Measurements from ENCODE around the gene SCIN.
"Not testable (repeated sequence)": the region's sequence is repeated elsewhere in the genome, so short reads cannot be mapped to it uniquely, and the experiment has no call there.

Gene SCIN

GRCh38 chr7:12570534-12571461 lies at the start of gene SCIN:
SCIN (plus strand) TSS chr7:12570720; CDS start chr7:12570787, 67 bp downstream.
- peak in 1 of 2 donors; percentile 18 for DNase-seq

- DNase-seq = peak in 1 of 2 donors; percentile 40
These were observed 45.6 kb upstream of the SCIN start for GRCh38 chr7:12524794-12525386.

GRCh38 chr7:12526693-12527092 lies 43.8 kb upstream of the SCIN start:
- not testable (repeated sequence) for DNase-seq

- not testable (repeated sequence) for DNase-seq
These were observed 42.9 kb upstream of the SCIN start for GRCh38 chr7:12527670-12528069.

GRCh38 chr7:12529971-12530710 lies 40.4 kb upstream of the SCIN start:
- no peak for DNase-seq

GRCh38 chr7:12531784-12532183 lies 38.7 kb upstream of the SCIN start:
- no peak for DNase-seq

- DNase-seq = no peak
These were observed 36.5 kb upstream of the SCIN start for GRCh38 chr7:12534046-12534445.

- DNase-seq = no peak
These were observed 30.8 kb upstream of the SCIN start for GRCh38 chr7:12539681-12540080.

GRCh38 chr7:12540850-12541249 lies 29.7 kb upstream of the SCIN start:
- DNase-seq = no peak

GRCh38 chr7:12543586-12543985 lies 26.9 kb upstream of the SCIN start:
- DNase-seq = no peak

GRCh38 chr7:12549106-12549505 lies 21.4 kb upstream of the SCIN start:
- DNase-seq = no peak

GRCh38 chr7:12550956-12551355 lies 19.6 kb upstream of the SCIN start:
- DNase-seq = no peak

GRCh38 chr7:12552876-12553275 lies 17.6 kb upstream of the SCIN start:
- DNase-seq = no peak

GRCh38 chr7:12553416-12553815 lies 17.1 kb upstream of the SCIN start:
- no peak for DNase-seq

- DNase-seq = no peak
These were observed 16.2 kb upstream of the SCIN start for GRCh38 chr7:12554351-12554750.

- DNase-seq = no peak
These were observed 15.6 kb upstream of the SCIN start for GRCh38 chr7:12554872-12555271.

GRCh38 chr7:12555695-12556094 lies 14.8 kb upstream of the SCIN start:
- peak; percentile 9 to 25 for DNase-seq

- not testable (repeated sequence) for DNase-seq
These were observed 14.3 kb upstream of the SCIN start for GRCh38 chr7:12556139-12556792.

GRCh38 chr7:12557282-12557681 lies 13.2 kb upstream of the SCIN start:
- DNase-seq = no peak

- no peak for DNase-seq
These were observed 5.3 kb upstream of the SCIN start for GRCh38 chr7:12564996-12565764.

- DNase-seq = no peak
These were observed 4.6 kb upstream of the SCIN start for GRCh38 chr7:12565873-12566272.

GRCh38 chr7:12567015-12567414 lies 3.5 kb upstream of the SCIN start:
- DNase-seq = no peak

Measured in CD4-positive, alpha-beta T cell treated with Interleukin-1 beta for 1 hour (primary cell).